ENCODE results near the gene ABCB8. TPM values are rescaled to one million over a fixed set of nuclear protein-coding genes. Genes with fewer than 3 reads are reported as not detected.
A peak's percentile ranks its signal among the peaks of the same experiment; 100 is the strongest.

The ABCB8 gene
- total and polyA plus RNA-seq, 5 donors from 2014 or later = 16.9 to 61.4 (median 19.5) TPM

GRCh38 chr7:150994141-150994837 is 34.0 kb upstream of the ABCB8 start:
- Mint-ChIP-seq H3K9me3 (peaks cover 0 to 22% (median 5%) of the 10 kb centered on the region in 7 donors), H3K36me3 (peaks cover 2% of the 10 kb centered on the region), H3K4me1 (peaks cover 0 to 47% (median 15%) of the 10 kb centered on the region in 4 donors), H3K4me3 (peak overlapping the region in 2 of 4 donors; percentile 60 to 81), H3K27ac (peak overlapping the region; percentile 57 to 67 (median 58)), H3K27me3 (no peaks in the 10 kb centered on the region)
- Histone ChIP-seq H3K9me3 (ENCODE audit: control insufficient read depth in 2 of 2, low read length in 2 of 2) (peaks cover 8 to 19% of the 10 kb centered on the region in 2 experiments), H3K4me3 (ENCODE audit: low read depth, low read length) (no peak overlapping the region), H3K4me1 (ENCODE audit: control insufficient read depth, insufficient read depth, low read length, poor library complexity, severe bottlenecking) (peaks cover 46% of the 10 kb centered on the region), H3K27ac (ENCODE audit: insufficient read depth, low read length, poor library complexity, severe bottlenecking) (peak overlapping the region; percentile 41), H3K36me3 (ENCODE audit: control insufficient read depth, insufficient read depth, low read length) (no peaks in the 10 kb centered on the region), H3K27me3 (ENCODE audit: control insufficient read depth, insufficient read depth, low read length) (no peaks in the 10 kb centered on the region)
- DNase-seq (peak in 1 of 3 donors; percentile 72), ATAC-seq (ENCODE audit: low read depth in 2 of 2) (peak; percentile 62 to 68)

- Histone ChIP-seq H3K9me3 (ENCODE audit: control insufficient read depth in 2 of 2, low read length in 2 of 2) (peaks cover 8 to 12% of the 10 kb centered on the region in 2 experiments), H3K27me3 (ENCODE audit: control insufficient read depth, insufficient read depth, low read length) (no peaks in the 10 kb centered on the region), H3K27ac (ENCODE audit: insufficient read depth, low read length, poor library complexity, severe bottlenecking) (peak overlapping the region; percentile 41), H3K4me3 (ENCODE audit: low read depth, low read length) (no peak overlapping the region), H3K36me3 (ENCODE audit: control insufficient read depth, insufficient read depth, low read length) (no peaks in the 10 kb centered on the region), H3K4me1 (ENCODE audit: control insufficient read depth, insufficient read depth, low read length, poor library complexity, severe bottlenecking) (peaks cover 53% of the 10 kb centered on the region)
- DNase-seq (no peak), ATAC-seq (ENCODE audit: low read depth in 2 of 2) (no peak)
- H3K4me3 Mint-ChIP-seq = peak overlapping the region in 2 of 4 donors; percentile 12 to 59
- H3K27ac Mint-ChIP-seq = no peak overlapping the region
- H3K9me3 Mint-ChIP-seq = peaks cover 0 to 15% (median 5%) of the 10 kb centered on the region in 7 donors
- peaks cover 2% of the 10 kb centered on the region for H3K36me3 Mint-ChIP-seq
- no peaks in the 10 kb centered on the region for H3K27me3 Mint-ChIP-seq
- H3K4me1 Mint-ChIP-seq = peaks cover 0 to 44% (median 14%) of the 10 kb centered on the region in 4 donors
These were observed 33.3 kb upstream of the ABCB8 start for GRCh38 chr7:150994838-150995510.

GRCh38 chr7:150996376-150997074 is 31.7 kb upstream of the ABCB8 start:
- Mint-ChIP-seq H3K4me1 (peaks cover 0 to 45% (median 10%) of the 10 kb centered on the region in 4 donors), H3K27me3 (no peaks in the 10 kb centered on the region), H3K4me3 (peak overlapping the region in 1 of 4 donors; percentile 60), H3K27ac (no peak overlapping the region), H3K9me3 (no peaks in the 10 kb centered on the region), H3K36me3 (peaks cover 8% of the 10 kb centered on the region)
- DNase-seq (no peak), ATAC-seq (ENCODE audit: low read depth in 2 of 2) (no peak)
- Histone ChIP-seq H3K36me3 (ENCODE audit: control insufficient read depth, insufficient read depth, low read length) (no peaks in the 10 kb centered on the region), H3K4me1 (ENCODE audit: control insufficient read depth, insufficient read depth, low read length, poor library complexity, severe bottlenecking) (peaks cover 54% of the 10 kb centered on the region), H3K27ac (ENCODE audit: insufficient read depth, low read length, poor library complexity, severe bottlenecking) (no peak overlapping the region), H3K9me3 (ENCODE audit: control insufficient read depth in 2 of 2, low read length in 2 of 2) (no peaks in the 10 kb centered on the region), H3K27me3 (ENCODE audit: control insufficient read depth, insufficient read depth, low read length) (no peaks in the 10 kb centered on the region), H3K4me3 (ENCODE audit: low read depth, low read length) (no peak overlapping the region)

- H3K4me1 Mint-ChIP-seq = peaks cover 0 to 45% (median 10%) of the 10 kb centered on the region in 4 donors
- H3K27me3 ChIP-seq (ENCODE audit: control insufficient read depth, insufficient read depth, low read length) = no peaks in the 10 kb centered on the region
- H3K4me1 ChIP-seq (ENCODE audit: control insufficient read depth, insufficient read depth, low read length, poor library complexity, severe bottlenecking) = peaks cover 54% of the 10 kb centered on the region
- peaks cover 8% of the 10 kb centered on the region for H3K36me3 Mint-ChIP-seq
- H3K9me3 ChIP-seq (ENCODE audit: control insufficient read depth in 2 of 2, low read length in 2 of 2) = no peaks in the 10 kb centered on the region
- H3K36me3 ChIP-seq (ENCODE audit: control insufficient read depth, insufficient read depth, low read length) = no peaks in the 10 kb centered on the region
- peak overlapping the region in 1 of 4 donors; percentile 49 for H3K4me3 Mint-ChIP-seq
- H3K27ac ChIP-seq (ENCODE audit: insufficient read depth, low read length, poor library complexity, severe bottlenecking) = no peak overlapping the region
- no peaks in the 10 kb centered on the region for H3K9me3 Mint-ChIP-seq
- H3K27me3 Mint-ChIP-seq = no peaks in the 10 kb centered on the region
- ATAC-seq (ENCODE audit: low read depth in 2 of 2) (no peak), DNase-seq (no peak)
- H3K4me3 ChIP-seq (ENCODE audit: low read depth, low read length) = no peak overlapping the region
- H3K27ac Mint-ChIP-seq = no peak overlapping the region
These were observed 31.2 kb upstream of the ABCB8 start for GRCh38 chr7:150997075-150997511.

GRCh38 chr7:150997817-150998216 is 30.4 kb upstream of the ABCB8 start:
- peaks cover 54% of the 10 kb centered on the region for H3K4me1 ChIP-seq (ENCODE audit: control insufficient read depth, insufficient read depth, low read length, poor library complexity, severe bottlenecking)
- H3K27me3 ChIP-seq (ENCODE audit: control insufficient read depth, insufficient read depth, low read length) = no peaks in the 10 kb centered on the region
- Mint-ChIP-seq H3K4me3 (peak overlapping the region in 2 of 4 donors; percentile 49 to 66), H3K27me3 (peaks cover 3% of the 10 kb centered on the region), H3K9me3 (no peaks in the 10 kb centered on the region), H3K4me1 (peaks cover 0 to 45% (median 8%) of the 10 kb centered on the region in 4 donors), H3K36me3 (peaks cover 8% of the 10 kb centered on the region), H3K27ac (peak overlapping the region in 1 of 3 donors; percentile 65)
- no peaks in the 10 kb centered on the region for H3K36me3 ChIP-seq (ENCODE audit: control insufficient read depth, insufficient read depth, low read length)
- no peak overlapping the region for H3K27ac ChIP-seq (ENCODE audit: insufficient read depth, low read length, poor library complexity, severe bottlenecking)
- DNase-seq = no peak
- ATAC-seq (ENCODE audit: low read depth in 2 of 2) = no peak
- no peaks in the 10 kb centered on the region for H3K9me3 ChIP-seq (ENCODE audit: control insufficient read depth in 2 of 2, low read length in 2 of 2)
- no peak overlapping the region for H3K4me3 ChIP-seq (ENCODE audit: low read depth, low read length)

GRCh38 chr7:150998341-150998740 is 29.9 kb upstream of the ABCB8 start:
- ATAC-seq (ENCODE audit: low read depth in 2 of 2) (no peak), DNase-seq (no peak)
- H3K4me3 Mint-ChIP-seq = peak overlapping the region in 1 of 4 donors; percentile 49
- peaks cover 54% of the 10 kb centered on the region for H3K4me1 ChIP-seq (ENCODE audit: control insufficient read depth, insufficient read depth, low read length, poor library complexity, severe bottlenecking)
- H3K9me3 ChIP-seq (ENCODE audit: control insufficient read depth in 2 of 2, low read length in 2 of 2) = no peaks in the 10 kb centered on the region
- no peak overlapping the region for H3K4me3 ChIP-seq (ENCODE audit: low read depth, low read length)
- peaks cover 0 to 45% (median 8%) of the 10 kb centered on the region in 4 donors for H3K4me1 Mint-ChIP-seq
- no peaks in the 10 kb centered on the region for H3K9me3 Mint-ChIP-seq
- peaks cover 6% of the 10 kb centered on the region for H3K27me3 Mint-ChIP-seq
- H3K27me3 ChIP-seq (ENCODE audit: control insufficient read depth, insufficient read depth, low read length) = no peaks in the 10 kb centered on the region
- no peaks in the 10 kb centered on the region for H3K36me3 ChIP-seq (ENCODE audit: control insufficient read depth, insufficient read depth, low read length)
- H3K27ac Mint-ChIP-seq = no peak overlapping the region
- H3K36me3 Mint-ChIP-seq = peaks cover 8% of the 10 kb centered on the region
- no peak overlapping the region for H3K27ac ChIP-seq (ENCODE audit: insufficient read depth, low read length, poor library complexity, severe bottlenecking)

- Histone ChIP-seq H3K4me3 (ENCODE audit: low read depth, low read length) (no peak overlapping the region), H3K36me3 (ENCODE audit: control insufficient read depth, insufficient read depth, low read length) (no peaks in the 10 kb centered on the region), H3K4me1 (ENCODE audit: control insufficient read depth, insufficient read depth, low read length, poor library complexity, severe bottlenecking) (peaks cover 48% of the 10 kb centered on the region), H3K27me3 (ENCODE audit: control insufficient read depth, insufficient read depth, low read length) (no peaks in the 10 kb centered on the region), H3K27ac (ENCODE audit: insufficient read depth, low read length, poor library complexity, severe bottlenecking) (no peak overlapping the region), H3K9me3 (ENCODE audit: control insufficient read depth in 2 of 2, low read length in 2 of 2) (no peaks in the 10 kb centered on the region)
- Mint-ChIP-seq H3K9me3 (no peaks in the 10 kb centered on the region), H3K4me3 (peak overlapping the region in 1 of 4 donors; percentile 10), H3K27ac (no peak overlapping the region), H3K4me1 (peaks cover 0 to 46% (median 9%) of the 10 kb centered on the region in 4 donors), H3K36me3 (peaks cover 8% of the 10 kb centered on the region), H3K27me3 (peaks cover 6% of the 10 kb centered on the region)
- DNase-seq = no peak
- ATAC-seq (ENCODE audit: low read depth in 2 of 2) = no peak
These were observed 29.2 kb upstream of the ABCB8 start for GRCh38 chr7:150999001-150999400.

Data from CD4-positive, CD25-positive, alpha-beta regulatory T cell (primary cell).